ENCODE results near the gene ZSCAN30.

GRCh38 chr18:35268821-35269220, 21.2 kb downstream of the ZSCAN30 start:
- TF ChIP-seq POLR2A (IDR thresholded peaks at IDR 0.05) (no peak), POLR2AphosphoS5 (IDR thresholded peaks at IDR 0.05; ENCODE audit: insufficient read depth in 1 of 2, low read depth in 1 of 2) (no peak)

Data from vagina (tissue), 2 donors.